ENCODE results near the gene PTGS1. TPM values are rescaled to one million over a fixed set of nuclear protein-coding genes. Genes with fewer than 3 reads are reported as not detected.

Gene PTGS1
- total and polyA plus RNA-seq, 2 of the 8 experiments (the other 6 are each of a cell fraction or from before 2014, with no cell fraction given), result 1.1 to 1.9 TPM

DNA sequence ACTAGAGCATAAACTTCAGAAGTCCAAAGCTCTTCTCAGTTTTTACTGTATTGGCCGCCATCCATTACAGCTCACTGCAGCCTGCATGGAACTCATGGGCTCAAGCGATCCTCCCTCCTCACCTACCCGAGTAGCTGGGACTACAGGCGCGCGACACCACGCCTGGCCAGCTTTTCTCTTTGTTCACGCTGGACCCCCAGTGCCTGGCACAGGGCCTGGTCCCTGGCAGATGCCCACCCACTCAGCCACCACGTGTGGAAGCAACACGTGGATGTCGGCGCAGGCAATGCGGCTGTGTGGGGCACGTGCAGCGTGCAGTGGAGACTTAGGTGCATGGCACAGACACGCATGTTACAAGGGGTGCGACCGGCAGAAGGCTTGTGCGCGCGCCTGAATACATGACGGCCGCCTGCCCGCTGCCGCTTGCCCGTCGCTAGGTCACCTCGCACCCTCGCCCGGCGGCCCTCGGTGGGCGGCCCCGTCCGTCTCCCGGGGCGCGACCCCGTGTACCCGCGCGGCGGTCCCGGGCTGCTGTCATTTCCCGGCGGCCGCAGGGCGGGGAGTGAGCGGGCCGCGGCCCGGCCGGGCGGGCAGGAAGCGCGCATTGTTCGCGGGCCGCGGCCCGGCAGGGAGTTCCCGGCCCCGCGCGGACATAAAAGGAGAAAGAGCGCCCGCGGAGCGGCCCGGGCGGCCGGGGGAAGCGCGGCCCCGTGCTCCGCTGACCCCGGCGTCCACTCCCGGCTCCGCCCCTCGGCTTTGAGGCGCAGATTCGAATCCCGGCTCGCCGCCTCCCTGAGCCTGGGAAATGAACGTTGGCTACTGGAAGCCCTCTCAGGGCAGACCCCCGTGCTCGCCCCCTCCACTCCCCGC lies 24.1 kb upstream of the PTGS1 start:
- Histone ChIP-seq H3K27me3 (replicated peaks in 1 of 4; ENCODE audit: control insufficient read depth in 3 of 4, extremely low read depth in 1 of 4, insufficient read depth in 3 of 4, low read length in 3 of 4) (peaks cover 0 to 17% (median 9%) of the 10 kb centered on the region in 4 experiments; a peak in 6 of 7 replicates), H3K36me3 (ENCODE audit: control insufficient read depth in 2 of 4, insufficient read depth in 4 of 4, low read length in 3 of 4) (no peaks in the 10 kb centered on the region), H2AFZ (ENCODE audit: low read length) (peak overlapping the region; percentile 98), H3K4me3 (ENCODE audit: extremely low read depth in 1 of 4, insufficient read depth in 2 of 4, low read depth in 3 of 4, low read length in 4 of 4) (peak overlapping the region; percentile 48 to 75 (median 62)), H3K79me2 (ENCODE audit: control insufficient read depth in 1 of 2, insufficient read depth in 2 of 2, low read length in 2 of 2) (no peaks in the 10 kb centered on the region), H2BK15ac (ENCODE audit: low read length) (peak overlapping the region; percentile 98; the same call in 1 of the 2 replicates), H2BK12ac (ENCODE audit: low read depth, low read length) (peak overlapping the region; percentile 99; the same call in 1 of the 2 replicates), H3K23ac (ENCODE audit: insufficient read length) (no peak overlapping the region), H2BK5ac (ENCODE audit: low read depth, low read length) (peak overlapping the region; percentile 91; the same call in 1 of the 2 replicates), H3K9me3 (ENCODE audit: insufficient read depth in 2 of 2, low read depth in 1 of 2, low read length in 1 of 2) (no peaks in the 10 kb centered on the region), H3K56ac (replicated peaks; ENCODE audit: insufficient read length, low read depth, low read length) (no peak overlapping the region), H2BK20ac (ENCODE audit: low read length) (peak overlapping the region; percentile 100), H2AK5ac (ENCODE audit: low read depth, low read length) (no peak overlapping the region), H2BK120ac (replicated peaks; ENCODE audit: low read depth, low read length) (peak overlapping the region; percentile 82), H3K27ac (ENCODE audit: low read depth, low read length) (no peak overlapping the region), H3K4me1 (replicated peaks in 1 of 4; ENCODE audit: control insufficient read depth in 3 of 4, insufficient read depth in 4 of 4, low read length in 3 of 4) (peaks cover 8 to 22% (median 14%) of the 10 kb centered on the region in 4 experiments), H4K8ac (ENCODE audit: extremely low read depth, insufficient read depth, low read length) (peak overlapping the region; percentile 87), H3K18ac (ENCODE audit: extremely low read depth, low read length) (peak overlapping the region; percentile 97), H3K14ac (ENCODE audit: insufficient read length) (no peak overlapping the region), H4K5ac (ENCODE audit: insufficient read length, low read depth, low read length) (no peak overlapping the region), H3K9ac (replicated peaks in 1 of 4; ENCODE audit: extremely low read depth in 1 of 4, low read depth in 3 of 4, low read length in 3 of 4) (peak overlapping the region in 2 of 4 experiments; percentile 62 to 69; a peak in 3 of 7 replicates), H4K20me1 (replicated peaks in 1 of 2; ENCODE audit: control insufficient read depth in 1 of 2, insufficient read depth in 2 of 2, low read length in 2 of 2) (peaks cover 0 to 2% of the 10 kb centered on the region in 2 experiments), H4K91ac (replicated peaks; ENCODE audit: insufficient read length, low read length) (peak overlapping the region; percentile 61), H3K4me2 (ENCODE audit: insufficient read depth in 1 of 2, low read depth in 2 of 2, low read length in 2 of 2) (peak overlapping the region; percentile 90 to 99), H3K23me2 (ENCODE audit: low read depth, low read length) (peaks cover 10% of the 10 kb centered on the region), H3K79me1 (ENCODE audit: low read depth, low read length) (no peaks in the 10 kb centered on the region), H3K4ac (replicated peaks; ENCODE audit: insufficient read length, low read depth, low read length) (peak overlapping the region; percentile 75)
- CTCF ChIA-PET (ENCODE audit: partially characterized antibody), result interaction anchor here (0.7 to 25.6 kb wide), 13 partner anchors 10 to 250 kb away, joined by 3 to 544 read pairs (median 3); partner anchors contain the start of genes MORN5 and NDUFA8
- DNase-seq (ENCODE audit: low read depth in 1 of 2, low spot score in 2 of 2), result peak in 1 of 2 experiments; percentile 80
- 2% methylated on average over 71 of the region's 90 CpGs; no CpG with 5 or more reads in 1 of the 2 experiments for WGBS, 2 experiments (ENCODE audit: extremely low coverage in 1 of 2, insufficient coverage in 1 of 2, insufficient read length in 1 of 2, insufficient replicate concordance in 2 of 2, low coverage in 1 of 2, low lambda C conversion rate in 2 of 2, missing lambda C conversion rate in 1 of 2)
- FAIRE-seq, result no peak
- POLR2A ChIA-PET (ENCODE audit: partially characterized antibody), result interaction anchor here (0.7 to 2.2 kb wide), 7 partner anchors 9 to 248 kb away, joined by 3 to 8 read pairs (median 4); no protein-coding TSS in a partner anchor
- no peak for TF ChIP-seq NRF1 (IDR thresholded peaks at IDR 0.05; ENCODE audit: low read depth, low read length)
- TF ChIP-seq ASH2L (IDR thresholded peaks at IDR 0.05; ENCODE audit: low read length), result peak; percentile 71
- no peak for TF ChIP-seq CBX8 (IDR thresholded peaks at IDR 0.05; ENCODE audit: borderline replicate concordance, low read depth, low read length)
- TF ChIP-seq EZH2 (IDR thresholded peaks at IDR 0.05; ENCODE audit: low read depth, low read length, severe bottlenecking), result peak; percentile 64
- TF ChIP-seq, protein P1, sequence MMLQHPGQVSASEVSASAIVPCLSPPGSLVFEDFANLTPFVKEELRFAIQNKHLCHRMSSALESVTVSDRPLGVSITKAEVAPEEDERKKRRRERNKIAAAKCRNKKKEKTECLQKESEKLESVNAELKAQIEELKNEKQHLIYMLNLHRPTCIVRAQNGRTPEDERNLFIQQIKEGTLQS (IDR thresholded peaks at IDR 0.05; ENCODE audit: insufficient read depth, low read depth, low read length), result no peak
- no peak for TF ChIP-seq BCL11A (IDR thresholded peaks at IDR 0.05; ENCODE audit: low read depth in 2 of 2, low read length in 2 of 2)
- peak in 1 of 2 experiments; percentile 36; a peak in 1 of 3 replicates for TF ChIP-seq POLR2A (IDR thresholded peaks at IDR 0.05; ENCODE audit: control extremely low read depth in 1 of 2, low read depth in 2 of 2, low read length in 2 of 2)
- TF ChIP-seq MAFK (IDR thresholded peaks at IDR 0.05; ENCODE audit: low read depth, low read length), result no peak
- TF ChIP-seq SP1 (IDR thresholded peaks at IDR 0.05; ENCODE audit: low read depth, low read length), result no peak
- TF ChIP-seq GABPA (IDR thresholded peaks at IDR 0.05; ENCODE audit: borderline replicate concordance, insufficient read depth, low read length), result no peak
- TF ChIP-seq RXRA (IDR thresholded peaks at IDR 0.05; ENCODE audit: insufficient read depth, low read depth, low read length), result no peak

Measured in H1 (cell line).